ENCODE results near the gene CCDC47. TPM values are rescaled to one million over a fixed set of nuclear protein-coding genes. Genes with fewer than 3 reads are reported as not detected.

CCDC47 gene
- total and polyA plus RNA-seq, 2 of the 4 experiments (the other 2 are of a cell fraction) = 45.7 to 62.0 TPM

GRCh38 chr17:63798572-63799106 lies 25.2 kb upstream of the CCDC47 start:
- Histone ChIP-seq H3K4me2 (ENCODE audit: low read depth, low read length) (no peak overlapping the region), H2BK120ac (ENCODE audit: low read depth, low read length) (no peak overlapping the region), H3K9me1 (ENCODE audit: insufficient read depth, low read length) (no peaks in the 10 kb centered on the region), H4K91ac (ENCODE audit: insufficient read depth, low read depth, low read length) (no peak overlapping the region), H3K4ac (ENCODE audit: low read depth, low read length) (no peak overlapping the region), H2BK20ac (ENCODE audit: low read depth, low read length) (no peak overlapping the region), H3K14ac (replicated peaks; ENCODE audit: low read depth, low read length) (no peak overlapping the region), H2AK5ac (ENCODE audit: low read depth, low read length) (no peak overlapping the region), H3K79me1 (ENCODE audit: low read depth in 1 of 2, low read length in 2 of 2) (peaks cover 39 to 47% of the 10 kb centered on the region in 2 experiments), H4K20me1 (ENCODE audit: insufficient read depth, low read length) (peaks cover 9% of the 10 kb centered on the region), H3K9me3 (ENCODE audit: control insufficient read depth, insufficient read depth, low read length) (no peaks in the 10 kb centered on the region), H2AFZ (replicated peaks; ENCODE audit: low read length, poor library complexity) (no peak overlapping the region), H3K36me3 (ENCODE audit: control insufficient read depth, insufficient read depth, low read length) (peaks cover 65% of the 10 kb centered on the region), H4K8ac (ENCODE audit: low read depth in 2 of 2, low read length in 2 of 2) (no peak overlapping the region), H3K56ac (ENCODE audit: extremely low read depth, insufficient read depth, low read length) (no peak overlapping the region), H3K18ac (ENCODE audit: low read depth, low read length) (no peak overlapping the region), H2BK5ac (ENCODE audit: low read depth, low read length, poor library complexity, severe bottlenecking) (no peak overlapping the region), H3K4me3 (ENCODE audit: insufficient read depth, low read depth, low read length) (no peak overlapping the region), H4K5ac (ENCODE audit: low read depth, low read length) (no peak overlapping the region), H3K4me1 (ENCODE audit: control insufficient read depth, insufficient read depth, low read length) (no peaks in the 10 kb centered on the region), H2BK15ac (ENCODE audit: low read depth, low read length) (no peak overlapping the region), H3K27ac (ENCODE audit: insufficient read depth, low read length) (no peak overlapping the region), H3K9ac (ENCODE audit: low read depth, low read length) (no peak overlapping the region), H2AK9ac (replicated peaks; ENCODE audit: low read depth, low read length, poor library complexity) (no peak overlapping the region), H3K23ac (ENCODE audit: low read depth, low read length) (no peak overlapping the region), H3K27me3 (ENCODE audit: control insufficient read depth, insufficient read depth, low read length) (no peaks in the 10 kb centered on the region)
- BruUV-seq (replicated peaks) = no TSS peak
- no CpG with 5 or more reads among the region's 3 CpGs for WGBS, 2 experiments (ENCODE audit: extremely low coverage in 2 of 2, insufficient read length in 1 of 2)
- no peak for TF ChIP-seq MAFK (IDR thresholded peaks at IDR 0.05; ENCODE audit: low read depth, low read length)
- TF ChIP-seq CEBPB (IDR thresholded peaks at IDR 0.05; ENCODE audit: low read depth, low read length) = no peak
- no peak for TF ChIP-seq BHLHE40 (IDR thresholded peaks at IDR 0.05; ENCODE audit: low read depth, low read length)
- no peak for TF ChIP-seq CTCF (conservative IDR thresholded peaks at IDR 0.05; ENCODE audit: low read depth, low read length)
- no peak for TF ChIP-seq RCOR1 (IDR thresholded peaks at IDR 0.05; ENCODE audit: insufficient replicate concordance, low read length)
- no peak for TF ChIP-seq FOS (IDR thresholded peaks at IDR 0.05; ENCODE audit: low read depth, low read length)
- TF ChIP-seq NFE2L2 (IDR thresholded peaks at IDR 0.05; ENCODE audit: low read depth, low read length) = no peak
- no peak for TF ChIP-seq RFX5 (IDR thresholded peaks at IDR 0.05; ENCODE audit: low read depth, low read length)
- no peak for TF ChIP-seq MAZ (IDR thresholded peaks at IDR 0.05; ENCODE audit: borderline replicate concordance, low read depth, low read length)
- TF ChIP-seq RAD21 (IDR thresholded peaks at IDR 0.05; ENCODE audit: low read length) = no peak
- TF ChIP-seq ELK1 (IDR thresholded peaks at IDR 0.05; ENCODE audit: borderline replicate concordance, low read depth, low read length) = no peak
- no peak for TF ChIP-seq POLR2A (IDR thresholded peaks at IDR 0.05; ENCODE audit: low read depth, low read length)
- in situ Hi-C loops (cut with MboI; ENCODE audit: low sequenced_read_pairs) (no loop called here), dilution Hi-C loops (cut with HindIII; ENCODE audit: low sequenced_read_pairs, unreplicated experiment) (no loop called here), intact Hi-C loops (cut with micrococcal nuclease) (loop anchor here (5.0 kb wide), 1 partner anchor 41 kb away; no protein-coding TSS in a partner anchor)
- POLR2A ChIA-PET (ENCODE audit: unreplicated experiment) = no interaction called here
- no peak for ATAC-seq (ENCODE audit: low read depth)
- CTCF ChIA-PET = interaction anchor here (0.7 to 1.5 kb wide), 2 partner anchors 18 to 50 kb away, joined by 5 to 6 read pairs; no protein-coding TSS in a partner anchor
- DNase-seq = peak; percentile 8
